Keratinocyte (primary cell): Measurements from ENCODE around the gene ZFPM1. TPM values are rescaled to one million over a fixed set of nuclear protein-coding genes. Genes with fewer than 3 reads are reported as not detected.

Source experiments
- DNase-seq: peaks from one replicate; pipeline ENCODE4 v3.0.0-alpha.2; 2011; ENCODE audit warnings: low read depth, missing footprints, low spot score
- FAIRE-seq: peaks from 2 replicates; lab custom pipeline; 2011; peaks lifted over from hg19 to GRCh38; lab: Jason Lieb, UNC
- H2AFZ ChIP-seq: 2 replicates; pipeline ENCODE4 v1.6.0; 2012; ENCODE audit warnings: low read length, control low read depth, inconsistent platforms; ENCODE audit not compliant: control insufficient read depth
- H3K27ac ChIP-seq: 2 replicates; pipeline ENCODE4 v1.5.1; 2011; ENCODE audit warnings: low read length; ENCODE audit not compliant: control insufficient read depth, insufficient read depth
- H3K27me3 ChIP-seq: 3 replicates; pipeline ENCODE4 v1.6.0; 2011; ENCODE audit warnings: low read length; ENCODE audit not compliant: control insufficient read depth, insufficient read depth; ENCODE audit errors: extremely low read depth
- H3K36me3 ChIP-seq, 2 experiments: 2 replicates in 1 of 2; 3 replicates in 1 of 2; pipeline ENCODE4 v1.5.1; 2011; ENCODE audit warnings: low read length in 2 of 2, mild to moderate bottlenecking in 1 of 2; ENCODE audit not compliant: control insufficient read depth in 2 of 2, insufficient read depth in 2 of 2; ENCODE audit errors: extremely low read depth in 1 of 2
- H3K4me1 ChIP-seq: 3 replicates; pipeline ENCODE4 v1.5.1; 2011; ENCODE audit warnings: low read length; ENCODE audit not compliant: control insufficient read depth, insufficient read depth; ENCODE audit errors: extremely low read depth
- H3K4me2 ChIP-seq: 3 replicates; pipeline ENCODE4 v1.6.0; 2011; ENCODE audit warnings: low read depth, low read length; ENCODE audit not compliant: control insufficient read depth, insufficient read depth; ENCODE audit errors: extremely low read depth
- H3K4me3 ChIP-seq, 3 experiments: fragments of 200-600 bp in 1 of 3; sonication (generic) in 1 of 3; 2 replicates in 2 of 3; 3 replicates in 1 of 3; pipeline ENCODE4 v1.5.1; 2011 to 2016; ENCODE audit warnings: low read length in 3 of 3, mild to moderate bottlenecking in 3 of 3, control low read depth in 2 of 3, inconsistent platforms in 1 of 3, low read depth in 1 of 3, mixed read lengths in 1 of 3, mixed run types in 1 of 3, moderate library complexity in 1 of 3; ENCODE audit not compliant: control insufficient read depth in 2 of 3, insufficient read depth in 2 of 3; ENCODE audit errors: extremely low read depth in 1 of 3
- H3K79me2 ChIP-seq: 2 replicates; pipeline ENCODE4 v1.6.0; 2012; ENCODE audit warnings: low read length; ENCODE audit not compliant: control insufficient read depth, insufficient read depth
- H3K9ac ChIP-seq: 3 replicates; pipeline ENCODE4 v1.6.0; 2011; ENCODE audit warnings: low read length; ENCODE audit not compliant: control insufficient read depth, insufficient read depth; ENCODE audit errors: extremely low read depth
- H3K9me1 ChIP-seq: 3 replicates; pipeline ENCODE4 v1.6.0; 2011; ENCODE audit warnings: low read length; ENCODE audit not compliant: control insufficient read depth, insufficient read depth; ENCODE audit errors: extremely low read depth
- H3K9me3 ChIP-seq: 2 replicates; pipeline ENCODE4 v1.5.1; 2012; ENCODE audit warnings: low read depth, low read length; ENCODE audit not compliant: control insufficient read depth
- H4K20me1 ChIP-seq: 3 replicates; pipeline ENCODE4 v1.6.0; 2011; ENCODE audit warnings: low read length; ENCODE audit not compliant: control insufficient read depth, insufficient read depth; ENCODE audit errors: extremely low read depth
- EZH2 ChIP-seq: IDR thresholded peaks from one replicate; pipeline ENCODE4 v1.6.1; 2012; ENCODE audit warnings: inconsistent platforms, mild to moderate bottlenecking, low read length, moderate library complexity
- dilution Hi-C: fragments of 300-500 bp; cut with MboI; formaldehyde crosslinking; loops from one replicate; pipeline ENCODE4 v1.7.0; 2020; ENCODE audit warnings: low sequenced_read_pairs; ENCODE audit not compliant: extremely low pct_ligation_motif_present
- polyA plus RNA-seq, 5 experiments: library from polyadenylated mRNA; depleted of rRNA in 3 of 5; stranded (reverse) in 3 of 5; stranded (forward) in 1 of 5; unstranded in 1 of 5; fragments of >200 nt; gene quantifications; 1 replicate in 1 of 5; 2 replicates in 3 of 5; 3 replicates in 1 of 5; pipeline versions ENCODE4 v1.2.1 to v1.2.3, GENCODE V29; 2011 to 2012; ENCODE audit warnings: missing spikeins in 2 of 5, low read depth in 1 of 5, low replicate concordance in 1 of 5
- TF ChIP-seq, protein P1 (sequence below), 3 experiments: IDR thresholded peaks in 1 of 3; conservative IDR thresholded peaks in 1 of 3; optimal IDR thresholded peaks in 1 of 3; 2 replicates in 2 of 3; 3 replicates in 1 of 3; pipeline versions ENCODE3 to v1.5.1; 2011; ENCODE audit warnings: low read length in 3 of 3, mild to moderate bottlenecking in 3 of 3, moderate library complexity in 2 of 3, control low read depth in 1 of 3, inconsistent platforms in 1 of 3; ENCODE audit not compliant: insufficient read depth in 2 of 3; ENCODE audit errors: extremely low read depth in 1 of 3

ZFPM1 gene
- polyA plus RNA-seq, 1 donor (not counting 4 experiments of a cell fraction or from before 2014, with no cell fraction given), result 0.42 TPM

DNA sequence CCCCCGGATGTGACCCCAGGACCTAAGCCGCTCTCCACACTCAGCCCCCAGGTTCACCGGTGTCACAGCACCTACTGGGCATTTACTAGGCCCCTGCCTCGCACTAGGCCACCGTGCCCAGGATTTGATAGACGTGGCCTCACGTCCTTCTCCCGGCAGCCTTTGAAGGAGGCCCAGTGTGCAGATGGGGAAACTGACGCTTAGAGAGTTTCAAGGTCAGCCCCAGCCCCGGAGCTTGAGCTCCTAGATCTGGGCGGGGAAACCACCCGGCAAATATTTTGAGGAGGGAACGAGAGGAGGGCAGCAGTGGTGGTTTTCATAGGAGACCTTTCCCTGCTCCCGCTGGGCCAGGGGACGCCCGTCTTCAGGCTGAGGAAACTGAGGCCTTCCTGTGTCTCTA lies 10.3 kb downstream of the ZFPM1 start:
- FAIRE-seq, result no peak

DNA sequence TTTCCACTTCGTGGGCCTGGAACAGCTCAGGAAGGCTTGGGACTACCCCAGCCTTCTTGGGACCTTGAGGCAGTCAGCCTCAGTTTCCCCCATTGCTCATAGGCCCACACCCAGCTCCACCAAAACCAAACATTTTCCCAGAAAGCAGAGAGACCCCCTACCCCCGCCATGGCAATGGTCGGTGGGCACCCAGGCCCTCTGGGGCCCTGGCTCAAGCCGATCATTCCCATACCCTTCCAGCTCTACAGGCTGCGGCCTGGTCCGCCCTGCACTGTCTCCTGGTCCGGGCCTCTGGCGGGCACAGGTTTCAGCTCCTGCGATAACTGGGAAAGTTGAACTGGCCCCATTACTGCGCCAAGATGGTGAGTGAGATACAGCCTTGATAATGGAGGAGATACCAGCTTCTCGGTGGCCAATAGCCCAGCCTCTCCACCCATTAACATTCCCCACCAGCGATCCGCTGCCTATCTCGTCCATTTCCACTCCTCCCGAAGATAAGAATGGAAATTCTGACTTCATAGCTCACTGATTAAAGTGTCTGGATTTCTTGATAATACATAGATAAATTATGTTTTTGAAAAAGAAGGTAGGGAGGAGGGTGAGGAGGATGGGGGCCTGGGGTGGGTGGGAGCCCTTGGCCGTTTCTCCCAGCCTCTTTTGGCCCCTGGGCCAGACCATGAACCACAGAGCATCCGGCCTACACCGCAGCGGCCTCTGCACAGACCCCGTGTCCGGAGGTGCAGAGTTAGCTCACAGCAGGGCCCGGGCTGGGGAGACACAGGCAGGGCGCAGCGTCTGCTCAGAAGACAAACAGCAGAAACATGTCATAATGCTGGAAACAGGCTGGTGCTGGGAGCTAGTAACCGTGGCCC lies 11.6 kb downstream of the ZFPM1 start:
- Histone ChIP-seq H3K79me2 (peaks cover 26% of the 10 kb centered on the region), H3K9me1 (no peaks in the 10 kb centered on the region), H3K4me2 (no peak overlapping the region), H2AFZ (no peak overlapping the region), H4K20me1 (peaks cover 11% of the 10 kb centered on the region), H3K9ac (no peak overlapping the region), H3K4me1 (no peaks in the 10 kb centered on the region), H3K36me3 (no peaks in the 10 kb centered on the region), H3K27ac (no peak overlapping the region), H3K9me3 (no peaks in the 10 kb centered on the region), H3K27me3 (no peaks in the 10 kb centered on the region), H3K4me3 (no peak overlapping the region)
- TF ChIP-seq, protein P1, sequence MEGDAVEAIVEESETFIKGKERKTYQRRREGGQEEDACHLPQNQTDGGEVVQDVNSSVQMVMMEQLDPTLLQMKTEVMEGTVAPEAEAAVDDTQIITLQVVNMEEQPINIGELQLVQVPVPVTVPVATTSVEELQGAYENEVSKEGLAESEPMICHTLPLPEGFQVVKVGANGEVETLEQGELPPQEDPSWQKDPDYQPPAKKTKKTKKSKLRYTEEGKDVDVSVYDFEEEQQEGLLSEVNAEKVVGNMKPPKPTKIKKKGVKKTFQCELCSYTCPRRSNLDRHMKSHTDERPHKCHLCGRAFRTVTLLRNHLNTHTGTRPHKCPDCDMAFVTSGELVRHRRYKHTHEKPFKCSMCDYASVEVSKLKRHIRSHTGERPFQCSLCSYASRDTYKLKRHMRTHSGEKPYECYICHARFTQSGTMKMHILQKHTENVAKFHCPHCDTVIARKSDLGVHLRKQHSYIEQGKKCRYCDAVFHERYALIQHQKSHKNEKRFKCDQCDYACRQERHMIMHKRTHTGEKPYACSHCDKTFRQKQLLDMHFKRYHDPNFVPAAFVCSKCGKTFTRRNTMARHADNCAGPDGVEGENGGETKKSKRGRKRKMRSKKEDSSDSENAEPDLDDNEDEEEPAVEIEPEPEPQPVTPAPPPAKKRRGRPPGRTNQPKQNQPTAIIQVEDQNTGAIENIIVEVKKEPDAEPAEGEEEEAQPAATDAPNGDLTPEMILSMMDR (optimal IDR thresholded peaks at IDR 0.05 in 1 of 3, IDR thresholded peaks at IDR 0.05 in 1 of 3, conservative IDR thresholded peaks at IDR 0.05 in 1 of 3; ENCODE audit: extremely low read depth in 1 of 3, insufficient read depth in 2 of 3, low read length in 3 of 3), result no peak
- TF ChIP-seq EZH2, result no peak
- no peak for FAIRE-seq
- dilution Hi-C loops, result no loop called here
- DNase-seq, result no peak

More for the DNA sequence above, 10.3 kb downstream of the ZFPM1 start:
- TF ChIP-seq, protein P1 (optimal IDR thresholded peaks at IDR 0.05 in 1 of 3, IDR thresholded peaks at IDR 0.05 in 1 of 3, conservative IDR thresholded peaks at IDR 0.05 in 1 of 3; ENCODE audit: extremely low read depth in 1 of 3, insufficient read depth in 2 of 3, low read length in 3 of 3), result no peak
- TF ChIP-seq EZH2, result no peak
- Histone ChIP-seq H4K20me1 (peaks cover 17% of the 10 kb centered on the region), H3K27ac (no peak overlapping the region), H3K36me3 (peaks cover 0 to 2% of the 10 kb centered on the region in 2 experiments), H3K4me3 (no peak overlapping the region), H3K4me2 (no peak overlapping the region), H3K4me1 (no peaks in the 10 kb centered on the region), H3K9me3 (no peaks in the 10 kb centered on the region), H3K27me3 (no peaks in the 10 kb centered on the region), H2AFZ (no peak overlapping the region), H3K79me2 (peaks cover 33% of the 10 kb centered on the region), H3K9ac (no peak overlapping the region), H3K9me1 (no peaks in the 10 kb centered on the region)
- DNase-seq, result no peak
- dilution Hi-C loops, result no loop called here
